Measurements from ENCODE around the gene MYPN.

MYPN gene

GRCh38 chr10:68111584-68111983 lies 2.3 kb downstream of the MYPN start:
- TF ChIP-seq CTCF (IDR thresholded peaks at IDR 0.05; ENCODE audit: low read length, missing control alignments) = no peak
- DNase-seq (ENCODE audit: low read depth) = no peak
- no peak overlapping the region for H3K4me3 ChIP-seq (replicated peaks; ENCODE audit: low read depth, low read length)

GRCh38 chr10:68112837-68113236 lies 3.5 kb downstream of the MYPN start:
- DNase-seq (ENCODE audit: low read depth) = no peak
- no peak for TF ChIP-seq CTCF (IDR thresholded peaks at IDR 0.05; ENCODE audit: low read length, missing control alignments)
- no peak overlapping the region for H3K4me3 ChIP-seq (replicated peaks; ENCODE audit: low read depth, low read length)

GRCh38 chr10:68118657-68119056 lies 9.4 kb downstream of the MYPN start:
- no peak for TF ChIP-seq CTCF (IDR thresholded peaks at IDR 0.05; ENCODE audit: low read length, missing control alignments)
- H3K4me3 ChIP-seq (replicated peaks; ENCODE audit: low read depth, low read length) = no peak overlapping the region
- DNase-seq (ENCODE audit: low read depth) = no peak

- no peak overlapping the region for H3K4me3 ChIP-seq (replicated peaks; ENCODE audit: low read depth, low read length)
- no peak for TF ChIP-seq CTCF (IDR thresholded peaks at IDR 0.05; ENCODE audit: low read length, missing control alignments)
Observed at GRCh38 chr10:68121020-68121743, 11.9 kb downstream of the MYPN start.

GRCh38 chr10:68121852-68122251 lies 12.6 kb downstream of the MYPN start:
- DNase-seq (ENCODE audit: low read depth) = no peak
- no peak for TF ChIP-seq CTCF (IDR thresholded peaks at IDR 0.05; ENCODE audit: low read length, missing control alignments)
- H3K4me3 ChIP-seq (replicated peaks; ENCODE audit: low read depth, low read length) = no peak overlapping the region

More at GRCh38 chr10:68121020-68121743, 11.9 kb downstream of the MYPN start:
- DNase-seq (ENCODE audit: low read depth) = no peak

GRCh38 chr10:68124718-68125117 lies 15.4 kb downstream of the MYPN start:
- TF ChIP-seq CTCF (IDR thresholded peaks at IDR 0.05; ENCODE audit: low read length, missing control alignments) = no peak
- no peak for DNase-seq (ENCODE audit: low read depth)

GRCh38 chr10:68125772-68126171 lies 16.5 kb downstream of the MYPN start:
- DNase-seq (ENCODE audit: low read depth) = no peak
- no peak for TF ChIP-seq CTCF (IDR thresholded peaks at IDR 0.05; ENCODE audit: low read length, missing control alignments)
- no peak overlapping the region for H3K4me3 ChIP-seq (replicated peaks; ENCODE audit: low read depth, low read length)

More at GRCh38 chr10:68124718-68125117, 15.4 kb downstream of the MYPN start:
- H3K4me3 ChIP-seq (replicated peaks; ENCODE audit: low read depth, low read length) = no peak overlapping the region

Data from fibroblast of pulmonary artery (primary cell).